Measurements from ENCODE around the gene ADORA2A.

- no peak for TF ChIP-seq CTCF (optimal IDR thresholded peaks at IDR 0.05 in 1 of 3, IDR thresholded peaks at IDR 0.05 in 1 of 3, conservative IDR thresholded peaks at IDR 0.05 in 1 of 3; ENCODE audit: extremely low read depth in 1 of 3, insufficient read depth in 2 of 3, low read length in 3 of 3)
- TF ChIP-seq EZH2 (IDR thresholded peaks at IDR 0.05; ENCODE audit: low read length), result no peak
Observed at GRCh38 chr22:24463071-24463760, 35.8 kb downstream of the ADORA2A start.
